Fibroblast of skin of right quadriceps (primary cell): ENCODE results near the gene H2AZ2.
"Not testable (repeated sequence)": the region's sequence is repeated elsewhere in the genome, so short reads cannot be mapped to it uniquely, and the experiment has no call there.

Experiments
- DNase-seq: peaks from one replicate; pipeline ENCODE4 v3.0.0-alpha.2; 2013

Gene H2AZ2

DNA sequence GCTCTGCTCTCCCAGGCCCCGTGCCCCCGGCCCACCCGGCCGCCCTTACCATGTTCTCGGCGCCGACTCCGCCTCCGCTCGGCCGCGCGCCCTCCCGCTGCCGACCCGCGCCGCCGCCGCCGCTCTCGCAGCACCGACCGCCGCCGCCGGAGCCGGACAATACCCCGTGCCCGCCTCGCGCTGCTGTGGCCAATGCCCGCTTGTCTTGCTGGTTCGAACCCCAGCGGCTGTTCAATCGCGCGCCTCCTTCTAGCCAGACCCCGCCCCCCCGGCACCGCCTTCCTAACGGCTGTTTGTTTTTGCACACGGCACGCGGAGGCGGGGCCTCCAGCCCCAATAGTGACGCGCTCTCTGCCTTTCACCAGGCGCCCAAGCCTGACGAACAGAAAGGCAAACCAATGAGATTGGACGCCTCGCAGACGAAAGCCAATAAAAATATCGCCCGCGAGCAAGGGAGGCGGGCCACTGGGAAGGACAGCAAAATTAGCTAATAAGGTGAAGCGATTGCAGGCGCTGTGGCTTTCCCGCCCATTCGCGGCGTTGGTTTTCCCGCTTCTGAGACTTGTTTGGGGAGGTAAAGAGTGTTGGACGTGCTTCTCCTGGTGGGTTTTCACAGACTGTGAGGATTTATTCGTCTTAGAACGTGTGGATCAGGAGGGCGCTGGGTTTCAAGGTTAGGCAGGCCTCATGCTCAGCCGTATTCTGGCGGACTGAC, at the start of gene H2AZ2:
Gene H2AZ2 (minus strand): TSS at position 168 of the 715 bp plus-strand sequence. CDS start 116 bp downstream, at position 52.
- peak; percentile 100 for DNase-seq

DNA sequence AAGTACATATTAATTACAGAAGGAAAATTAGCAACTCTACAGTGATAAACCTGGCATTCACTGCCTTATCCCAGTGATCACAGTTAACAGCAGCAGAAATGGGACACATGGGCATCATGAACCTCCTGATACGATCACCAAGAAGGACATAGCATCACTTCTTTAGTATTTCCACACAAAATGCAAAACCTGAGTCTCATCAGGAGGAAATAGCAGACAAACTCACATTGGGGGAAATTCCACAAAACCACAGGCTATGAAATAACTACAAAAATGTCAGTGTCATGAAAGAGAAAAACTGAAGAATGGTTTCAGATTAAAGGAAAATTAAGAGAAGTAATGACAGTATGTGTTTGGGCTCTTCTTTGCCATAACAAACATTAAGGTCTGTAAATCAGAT, 49.4 kb upstream of the H2AZ2 start:
- DNase-seq: peak; percentile 60

DNA sequence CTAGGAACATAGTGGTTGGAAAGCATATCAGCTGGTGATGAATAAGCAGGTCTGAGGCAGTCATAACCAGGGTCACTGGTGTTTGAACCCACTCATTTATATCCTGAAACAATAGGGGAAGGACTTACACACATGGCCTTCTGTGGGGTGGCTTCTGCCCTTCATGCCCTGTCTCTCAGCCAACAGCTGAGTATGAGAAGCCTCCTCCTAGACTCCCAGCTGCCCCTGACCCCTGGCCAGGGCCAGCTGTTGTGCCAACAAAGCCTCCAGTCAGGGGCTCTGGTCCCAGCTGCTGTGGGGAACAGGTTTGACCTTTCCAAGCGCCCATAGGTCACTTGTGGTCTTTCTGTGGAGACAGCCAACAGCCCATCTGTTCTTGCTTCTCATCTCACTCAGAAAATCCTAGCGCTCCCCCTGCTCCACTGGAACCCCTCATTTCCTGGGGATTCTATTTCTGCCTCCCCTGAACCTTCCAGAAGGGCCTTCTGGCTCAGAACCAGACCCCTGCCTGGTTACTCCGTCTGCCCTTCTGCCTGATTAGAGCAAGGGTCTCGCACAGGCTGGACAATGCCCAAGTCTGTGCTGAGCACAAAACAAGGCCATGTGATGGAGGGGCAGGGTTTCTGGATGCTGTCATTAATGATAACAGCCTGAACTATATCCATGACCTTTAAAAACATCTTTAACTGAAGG, 47.1 kb upstream of the H2AZ2 start:
- no peak for DNase-seq

DNA sequence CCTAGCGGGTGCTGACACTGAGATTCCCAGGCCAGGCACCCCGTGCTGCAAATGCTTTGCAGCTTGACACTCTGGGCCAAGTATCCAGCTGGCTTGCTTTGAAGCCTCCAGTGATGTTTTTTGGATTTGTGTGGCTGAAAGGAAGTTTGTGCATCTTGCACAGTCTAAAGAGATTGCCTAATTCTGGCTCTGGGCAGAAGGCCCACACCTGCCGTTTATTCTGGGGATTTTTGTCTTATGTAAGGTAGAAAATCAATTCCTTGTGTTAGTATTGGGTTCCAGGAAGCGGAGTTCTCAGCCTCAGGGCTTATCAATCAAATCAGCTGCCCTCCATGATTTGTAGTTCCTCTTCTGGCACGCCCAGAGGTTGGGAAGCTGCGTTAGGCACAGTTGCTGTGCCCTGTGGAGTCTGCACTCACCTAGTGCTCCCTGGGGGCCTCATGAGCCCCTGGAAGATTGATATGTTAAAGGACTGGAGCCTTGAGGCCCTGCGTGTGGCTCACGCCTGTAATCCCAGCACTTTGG, 45.9 kb upstream of the H2AZ2 start:
- DNase-seq: no peak

DNA sequence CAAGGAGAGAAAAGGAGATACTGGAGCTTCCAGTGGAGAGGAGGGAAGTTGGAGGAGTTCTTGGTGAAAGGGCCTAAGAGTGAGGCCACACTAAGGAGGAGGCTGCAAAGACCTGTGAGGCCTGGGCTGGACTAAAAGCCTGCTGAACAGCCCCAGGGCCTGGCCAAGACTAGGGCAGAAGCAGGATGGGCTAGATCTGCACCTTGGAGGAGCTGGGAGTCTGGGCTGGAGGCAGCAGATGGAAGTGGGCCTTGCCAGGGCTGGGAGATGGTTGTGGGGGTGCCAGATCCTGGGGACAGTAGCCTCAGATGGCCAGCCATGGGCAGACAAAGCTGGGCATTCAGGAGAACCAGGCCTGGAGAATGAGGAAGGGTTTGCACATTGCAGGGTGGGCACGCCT, 43.9 kb upstream of the H2AZ2 start:
- no peak for DNase-seq

- DNase-seq: no peak
These were observed 43.5 kb upstream of the H2AZ2 start for GRCh38 chr7:44891372-44891771.

GRCh38 chr7:44889086-44889781, 41.3 kb upstream of the H2AZ2 start:
- no peak for DNase-seq

GRCh38 chr7:44887293-44887692, 39.4 kb upstream of the H2AZ2 start:
- no peak for DNase-seq

GRCh38 chr7:44885394-44886317, 37.8 kb upstream of the H2AZ2 start, which contains the start of gene PURB:
Gene PURB (minus strand): TSS chr7:44885530. CDS start chr7:44885348, 182 bp downstream.
- peak; percentile 98 for DNase-seq

GRCh38 chr7:44884621-44885393, 36.9 kb upstream of the H2AZ2 start:
- DNase-seq: peak; percentile 72

DNA sequence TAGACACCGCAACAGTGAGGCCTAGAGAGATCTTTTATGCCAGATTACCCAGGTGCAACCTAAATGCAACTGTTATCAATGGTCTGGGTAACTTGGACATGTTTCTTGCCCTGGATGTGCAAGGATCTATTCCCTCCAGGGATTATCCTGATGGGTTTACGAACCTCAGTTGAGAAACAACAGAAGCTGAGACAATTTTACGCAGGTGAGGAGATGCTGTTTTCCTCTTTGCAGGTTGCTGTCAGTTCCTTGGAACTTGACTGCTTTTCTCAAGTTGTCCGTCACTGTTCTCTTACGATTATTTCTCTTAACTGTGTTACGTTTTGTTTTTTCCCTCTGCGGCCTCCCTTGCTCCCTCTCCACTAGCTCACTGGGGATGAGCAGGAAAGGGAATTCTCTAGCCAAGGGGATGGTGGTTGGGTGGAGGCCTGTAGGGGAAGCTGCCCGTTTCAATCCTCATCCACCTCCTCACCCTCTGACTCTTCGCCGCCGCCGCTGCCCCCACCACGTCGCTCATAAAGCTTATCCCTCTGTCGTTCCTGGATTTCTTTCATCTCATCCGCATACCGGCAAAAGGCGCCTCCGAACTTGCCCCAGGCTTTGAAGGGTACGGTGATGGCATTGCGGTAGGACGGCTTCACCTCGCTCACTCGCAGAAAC, 36.2 kb upstream of the H2AZ2 start:
- no peak for DNase-seq

DNA sequence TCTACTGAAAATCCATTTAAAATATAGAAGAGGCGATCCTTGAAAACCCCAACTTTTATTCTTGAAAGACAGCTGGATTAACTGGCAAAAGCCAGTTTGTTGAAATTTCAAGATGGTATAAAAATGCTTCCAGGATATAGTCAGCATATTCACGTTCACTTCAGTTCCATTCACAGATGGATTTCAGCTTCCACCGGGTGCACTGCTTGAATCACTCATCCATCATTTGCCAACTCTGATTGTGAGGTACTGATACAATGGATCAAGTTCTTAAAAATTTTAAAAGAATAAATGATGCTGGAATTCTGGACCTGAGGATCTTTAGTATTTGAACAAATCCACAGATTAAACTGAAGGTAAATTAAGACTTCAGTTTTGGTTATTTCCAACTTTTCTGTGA, 35.0 kb upstream of the H2AZ2 start:
- peak; percentile 35 for DNase-seq

DNA sequence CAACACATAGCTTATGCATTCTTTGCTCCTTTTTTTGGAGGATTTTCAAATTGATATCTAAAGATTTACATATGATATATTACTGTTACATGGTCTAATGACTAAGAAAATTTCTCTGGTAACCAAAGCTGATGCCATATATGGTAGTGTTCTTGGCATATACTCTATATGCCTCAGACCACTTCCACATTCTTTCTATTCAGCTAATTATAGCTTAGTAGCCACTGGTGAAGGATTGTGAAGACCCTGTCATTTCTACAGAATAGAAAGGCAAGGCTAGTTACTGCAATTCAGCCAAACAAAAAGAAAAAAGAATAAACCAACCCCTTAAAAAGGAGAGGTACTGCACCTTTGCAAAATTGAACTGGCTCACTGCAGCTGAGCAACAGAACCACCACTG, 33.7 kb upstream of the H2AZ2 start:
- peak; percentile 92 for DNase-seq

DNA sequence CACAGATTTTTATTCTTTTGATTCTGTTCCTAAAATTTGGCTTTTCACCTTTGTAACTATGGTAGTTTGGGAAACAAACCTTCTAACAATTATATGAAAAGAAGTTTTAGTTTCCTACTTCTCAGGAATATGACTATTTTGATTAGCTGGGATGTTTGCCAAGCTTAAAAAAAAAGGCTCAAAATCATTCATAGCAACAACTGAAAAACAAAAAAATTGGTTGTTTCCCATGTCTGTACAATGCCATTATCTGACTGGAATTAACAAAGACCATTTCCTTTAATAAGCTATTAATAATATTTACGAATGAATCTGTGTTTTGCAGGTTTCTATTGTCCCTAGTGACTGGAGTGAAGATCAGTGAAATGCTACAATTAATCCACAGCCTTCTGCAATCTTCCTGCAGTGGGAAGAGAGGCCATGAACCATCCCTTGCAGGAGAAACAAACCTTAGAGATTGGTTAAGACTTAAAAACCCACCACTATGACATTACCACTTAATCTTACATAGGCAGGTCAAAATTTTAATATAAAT, 33.2 kb upstream of the H2AZ2 start:
- no peak for DNase-seq

GRCh38 chr7:44880317-44881018, 32.6 kb upstream of the H2AZ2 start:
- no peak for DNase-seq

- no peak for DNase-seq
These were observed 28.5 kb upstream of the H2AZ2 start for GRCh38 chr7:44876393-44876792.

GRCh38 chr7:44875241-44875640, 27.4 kb upstream of the H2AZ2 start:
- DNase-seq: no peak

- no peak for DNase-seq
These were observed 24.9 kb upstream of the H2AZ2 start for GRCh38 chr7:44872787-44873186.

- not testable (repeated sequence) for DNase-seq
These were observed 24.0 kb upstream of the H2AZ2 start for GRCh38 chr7:44871918-44872317.

DNA sequence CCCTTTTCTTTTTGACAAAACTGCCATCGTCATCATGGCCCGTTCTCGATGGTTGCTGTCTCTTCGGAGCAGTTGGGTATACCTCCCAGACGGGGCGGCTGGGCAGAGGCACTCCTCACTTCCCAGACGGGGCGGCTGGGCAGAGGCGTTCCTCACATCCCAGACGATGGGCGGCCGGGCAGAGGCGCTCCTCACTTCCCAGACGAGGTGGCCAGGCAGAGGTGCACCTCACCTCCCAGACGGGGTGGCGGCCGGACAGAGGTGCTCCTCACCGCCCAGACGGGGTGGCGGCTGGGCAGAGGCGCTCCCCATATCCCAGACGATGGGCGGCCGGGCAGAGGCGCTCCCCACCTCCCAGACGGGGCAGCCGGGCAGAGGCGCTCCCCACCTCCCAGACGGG, 22.9 kb upstream of the H2AZ2 start:
- not testable (repeated sequence) for DNase-seq
